Mucosa of descending colon (tissue), 3 donors: ENCODE measurements around the gene PADI3. TPM values are rescaled to one million over a fixed set of nuclear protein-coding genes. Genes with fewer than 3 reads are reported as not detected.

Experiments used
- ATAC-seq: fragments of 200-7000 bp; cut with Tn5 transposase; one replicate; pipeline ENCODE4 v1.9.1; 2020; ENCODE audit warnings: mild to moderate bottlenecking, moderate library complexity
- DNase-seq, 3 donors: peaks; one replicate each; pipeline ENCODE4 v3.0.0-alpha.2; 2020
- H3K36me3 ChIP-seq: fragments of 200-600 bp; one replicate; pipeline ENCODE4 v1.8.0; 2021; ENCODE audit warnings: low read depth, mild to moderate bottlenecking
- H3K4me1 ChIP-seq: fragments of 200-600 bp; one replicate; pipeline ENCODE4 v1.8.0; 2021; ENCODE audit warnings: low read depth, mild to moderate bottlenecking
- H3K4me3 ChIP-seq: fragments of 200-600 bp; one replicate; pipeline ENCODE4 v1.8.0; 2021; ENCODE audit warnings: mild to moderate bottlenecking
- H3K9me3 ChIP-seq: fragments of 200-600 bp; one replicate; pipeline ENCODE4 v1.8.0; 2021; ENCODE audit warnings: mild to moderate bottlenecking
- intact Hi-C, 2 donors: fragments of 100-400 bp; cut with DNase I in 1 of 2; cut with micrococcal nuclease in 1 of 2; formaldehyde crosslinking; loops; one replicate each; pipeline versions ENCODE4 v1.11.0 to v1.11.1; 2022; cut with DNase I, micrococcal nuclease
- long read RNA-seq, 2 donors: library from polyadenylated mRNA; unstranded; transcript quantifications; one replicate each; pipeline ENCODE4 v2.0.0, GENCODE V29; 2019 to 2021
- total RNA-seq, 3 donors: library from RNA; stranded (reverse); fragmentation: NEBNext Ultra II Directional in 2 of 3; extraction: Animal tissue kit (Norgen Biotek cat#: 25700) in 2 of 3; gene quantifications; one replicate each; pipeline versions ENCODE4 v1.2.1 to v1.2.4, GENCODE V29; 2021 to 2023
- TF ChIP-seq, protein P1 (sequence below): fragments of 200-600 bp; IDR thresholded peaks from one replicate; pipeline ENCODE4 v1.8.0; 2022; ENCODE audit warnings: antibody characterized with exemption, mild to moderate bottlenecking
- donor health status: DM: no; HTN: no; CAD: no; lungs with moderate emphysema.
- donor health status: DM: no; HTN: no; CAD: no.
- donor health status: DM: no; HTN: yes; CAD: no.

PADI3 gene
- under 1 TPM in 2 of 3 donors, not detected in 1; 0.09 to 0.17 TPM for total RNA-seq
- long read RNA-seq, donor 1: 0 reads
- long read RNA-seq, donor 2: 0 reads

GRCh38 chr1:17248781-17249180 is at the start of gene PADI3:
PADI3 (plus strand) TSS chr1:17249098; CDS start chr1:17249138, 40 bp downstream.
- DNase-seq (peak in 1 of 3 donors; percentile 40), ATAC-seq (no peak)
- H3K36me3 ChIP-seq: no peaks in the 10 kb centered on the region
- H3K4me3 ChIP-seq: no peak within 1 kb of the TSS
- H3K9me3 ChIP-seq: no peaks in the 10 kb centered on the region
- TF ChIP-seq, protein P1, sequence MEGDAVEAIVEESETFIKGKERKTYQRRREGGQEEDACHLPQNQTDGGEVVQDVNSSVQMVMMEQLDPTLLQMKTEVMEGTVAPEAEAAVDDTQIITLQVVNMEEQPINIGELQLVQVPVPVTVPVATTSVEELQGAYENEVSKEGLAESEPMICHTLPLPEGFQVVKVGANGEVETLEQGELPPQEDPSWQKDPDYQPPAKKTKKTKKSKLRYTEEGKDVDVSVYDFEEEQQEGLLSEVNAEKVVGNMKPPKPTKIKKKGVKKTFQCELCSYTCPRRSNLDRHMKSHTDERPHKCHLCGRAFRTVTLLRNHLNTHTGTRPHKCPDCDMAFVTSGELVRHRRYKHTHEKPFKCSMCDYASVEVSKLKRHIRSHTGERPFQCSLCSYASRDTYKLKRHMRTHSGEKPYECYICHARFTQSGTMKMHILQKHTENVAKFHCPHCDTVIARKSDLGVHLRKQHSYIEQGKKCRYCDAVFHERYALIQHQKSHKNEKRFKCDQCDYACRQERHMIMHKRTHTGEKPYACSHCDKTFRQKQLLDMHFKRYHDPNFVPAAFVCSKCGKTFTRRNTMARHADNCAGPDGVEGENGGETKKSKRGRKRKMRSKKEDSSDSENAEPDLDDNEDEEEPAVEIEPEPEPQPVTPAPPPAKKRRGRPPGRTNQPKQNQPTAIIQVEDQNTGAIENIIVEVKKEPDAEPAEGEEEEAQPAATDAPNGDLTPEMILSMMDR: no peak
- intact Hi-C loops: no loop called here
- peaks cover 6% of the 10 kb centered on the region for H3K4me1 ChIP-seq

GRCh38 chr1:17199267-17200044 is 49.4 kb upstream of the PADI3 start:
- no peaks in the 10 kb centered on the region for H3K9me3 ChIP-seq
- DNase-seq: peak in 2 of 3 donors; percentile 6 to 9
- TF ChIP-seq, protein P1: no peak
- peak; percentile 23 for ATAC-seq
- H3K4me3 ChIP-seq: no peak overlapping the region
- no peaks in the 10 kb centered on the region for H3K36me3 ChIP-seq
- H3K4me1 ChIP-seq: no peaks in the 10 kb centered on the region
- intact Hi-C loops: no loop called here

DNA sequence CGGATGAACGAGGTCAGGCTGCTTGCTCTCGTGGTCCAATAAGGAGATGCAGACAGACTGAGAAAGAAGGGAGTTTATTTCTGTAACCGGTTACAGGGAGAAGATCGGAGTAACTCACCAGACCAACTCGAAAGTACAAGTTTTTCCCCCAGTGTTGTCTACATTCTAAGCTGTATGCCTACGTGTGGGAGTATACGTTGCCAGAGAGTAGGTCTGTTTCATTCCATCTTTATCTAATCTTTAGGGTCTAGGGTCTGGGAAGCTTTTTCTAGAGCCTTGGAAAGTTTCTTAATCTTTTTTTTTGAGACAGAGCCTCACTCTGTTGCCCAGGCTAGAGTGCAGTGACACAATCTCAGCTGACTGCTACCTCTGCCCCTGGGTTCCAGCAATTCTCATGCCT is 48.7 kb upstream of the PADI3 start:
- Histone ChIP-seq H3K9me3 (no peaks in the 10 kb centered on the region), H3K4me1 (no peaks in the 10 kb centered on the region), H3K4me3 (no peak overlapping the region), H3K36me3 (no peaks in the 10 kb centered on the region)
- TF ChIP-seq, protein P1: no peak
- no peak for DNase-seq
- no peak for ATAC-seq
- intact Hi-C loops: no loop called here

DNA sequence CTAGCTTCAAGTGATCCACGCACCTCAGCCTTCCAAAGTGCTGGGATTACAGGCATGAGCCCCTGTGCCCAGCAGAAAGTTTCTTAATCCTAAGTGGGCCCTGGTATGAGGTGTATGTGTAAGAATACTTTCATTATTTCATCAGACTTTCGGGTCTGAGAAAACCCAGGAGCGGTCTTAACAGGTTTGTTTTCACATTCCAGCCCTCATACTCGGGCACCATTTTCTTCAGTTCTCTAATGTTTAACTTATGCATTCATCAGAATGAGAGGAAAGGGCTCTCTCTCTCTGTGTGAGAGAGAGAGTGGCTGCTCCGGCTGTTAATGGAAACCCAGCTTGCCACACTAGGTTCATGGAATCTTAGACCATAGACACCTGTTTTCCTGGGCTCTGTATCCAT is 48.1 kb upstream of the PADI3 start:
- Histone ChIP-seq H3K4me1 (no peaks in the 10 kb centered on the region), H3K9me3 (no peaks in the 10 kb centered on the region), H3K36me3 (no peaks in the 10 kb centered on the region), H3K4me3 (no peak overlapping the region)
- ATAC-seq (no peak), DNase-seq (no peak)
- intact Hi-C loops: no loop called here
- TF ChIP-seq, protein P1: no peak

- DNase-seq (peak in 2 of 3 donors; percentile 14 to 40), ATAC-seq (no peak)
- Histone ChIP-seq H3K4me1 (no peaks in the 10 kb centered on the region), H3K4me3 (no peak overlapping the region), H3K36me3 (no peaks in the 10 kb centered on the region), H3K9me3 (no peaks in the 10 kb centered on the region)
- TF ChIP-seq, protein P1: no peak
- intact Hi-C loops: no loop called here
These were observed 47.5 kb upstream of the PADI3 start for GRCh38 chr1:17201201-17202021.
